ENCODE data around the gene IMMP2L. TPM values are rescaled to one million over a fixed set of nuclear protein-coding genes. Genes with fewer than 3 reads are reported as not detected.

IMMP2L gene
- total RNA-seq, 1 experiment from 2014 or later: 13.6 TPM

GRCh38 chr7:110830778-110831177 is 731.5 kb downstream of the IMMP2L start:
- DNase-seq (ENCODE audit: low spot score) (no peak), ATAC-seq (no peak)
- ChIA-PET POLR2A (no interaction called here), CTCF (no interaction called here)
- Mint-ChIP-seq H3K9me3 (peaks cover 5% of the 10 kb centered on the region; the same call in 1 of the 2 replicates), H3K36me3 (no peaks in the 10 kb centered on the region), H3K4me3 (no peak overlapping the region), H3K27me3 (ENCODE audit: low read depth) (no peaks in the 10 kb centered on the region), H3K27ac (no peak overlapping the region), H3K4me1 (peaks cover 11% of the 10 kb centered on the region)
- TF ChIP-seq MLX (CRISPR knock-in tag; IDR thresholded peaks at IDR 0.05) (no peak), ESRRA (CRISPR knock-in tag; IDR thresholded peaks at IDR 0.05; ENCODE audit: borderline replicate concordance) (no peak), NR1H2 (CRISPR knock-in tag; IDR thresholded peaks at IDR 0.05) (no peak), ZBTB21 (CRISPR knock-in tag; IDR thresholded peaks at IDR 0.05; ENCODE audit: borderline replicate concordance) (no peak), MYBL2 (CRISPR knock-in tag; IDR thresholded peaks at IDR 0.05) (no peak), SOX15 (CRISPR knock-in tag; IDR thresholded peaks at IDR 0.05) (no peak), TEAD1 (CRISPR knock-in tag; IDR thresholded peaks at IDR 0.05) (no peak), ATF2 (CRISPR knock-in tag; IDR thresholded peaks at IDR 0.05; ENCODE audit: borderline replicate concordance, low read depth) (no peak), E2F1 (CRISPR knock-in tag; IDR thresholded peaks at IDR 0.05) (no peak), AFF4 (CRISPR knock-in tag; IDR thresholded peaks at IDR 0.05; ENCODE audit: borderline replicate concordance) (no peak), ATF1 (CRISPR knock-in tag; IDR thresholded peaks at IDR 0.05) (no peak), SMAD3 (CRISPR knock-in tag; IDR thresholded peaks at IDR 0.05; ENCODE audit: borderline replicate concordance) (no peak), FOXK1 (CRISPR knock-in tag; IDR thresholded peaks at IDR 0.05) (no peak), STAT6 (CRISPR knock-in tag; conservative IDR thresholded peaks at IDR 0.05; ENCODE audit: low read depth) (no peak), GTF2I (CRISPR knock-in tag; conservative IDR thresholded peaks at IDR 0.05) (no peak), CBFB (CRISPR knock-in tag; IDR thresholded peaks at IDR 0.05; ENCODE audit: low read depth) (no peak), ZNF396 (CRISPR knock-in tag; IDR thresholded peaks at IDR 0.05; ENCODE audit: borderline replicate concordance) (no peak), ERG (CRISPR knock-in tag; IDR thresholded peaks at IDR 0.05) (no peak), ETV6 (CRISPR knock-in tag; IDR thresholded peaks at IDR 0.05) (no peak)

All from WTC11 (cell line).